Myocyte (in vitro differentiated cells): ENCODE data around the gene MCFD2. TPM values are rescaled to one million over a fixed set of nuclear protein-coding genes. Genes with fewer than 3 reads are reported as not detected.

Experiments used
- total RNA-seq: library from RNA; depleted of rRNA; stranded (reverse); fragments of >200 nt; gene quantifications from 2 replicates; pipeline ENCODE4 v1.2.3, GENCODE V29; 2014

Gene MCFD2
- total RNA-seq, 1 donor from 2014 or later: 51.8 TPM

Other genes with a start within 250 kb of the MCFD2 start
- 21.5 and 30.6 TPM in 2 replicates for gene SOCS5, start 216.5 kb downstream of the MCFD2 start, total RNA-seq
- gene TTC7A, start 25.4 kb upstream of the MCFD2 start, total RNA-seq: 4.4 and 8.0 TPM in 2 replicates
- 0.24 TPM in 1 of 2 replicates, not detected in the other for gene STPG4, start 239.5 kb upstream of the MCFD2 start, total RNA-seq